ENCODE results near the gene CIT. TPM values are rescaled to one million over a fixed set of nuclear protein-coding genes. Genes with fewer than 3 reads are reported as not detected.

Gene CIT
- total RNA-seq, 1 experiment from 2014 or later: 67.9 TPM

DNA sequence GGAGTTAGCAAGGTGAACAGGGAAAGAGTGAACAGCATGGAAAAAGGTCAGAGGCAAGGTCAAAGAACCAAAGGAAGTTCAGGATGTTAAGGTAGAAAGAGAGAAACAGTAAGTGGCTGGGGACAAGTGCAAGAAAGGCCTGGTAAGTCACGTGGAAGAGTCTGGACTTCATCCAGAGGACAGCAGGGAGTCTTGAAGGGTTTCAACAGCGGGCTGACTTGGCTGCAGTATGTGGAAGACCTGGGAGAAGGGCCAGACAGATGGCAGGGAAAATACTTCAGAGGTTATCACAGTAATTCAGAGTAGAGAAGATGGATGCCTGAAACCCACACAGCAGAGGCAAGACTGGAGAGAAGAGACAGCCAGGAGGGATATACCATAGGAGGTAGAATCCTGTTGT, 34.0 kb downstream of the CIT start:
- H3K4me3 ChIP-seq (ENCODE audit: low read depth in 2 of 2, low read length in 2 of 2): no peak overlapping the region
- ChIA-PET CTCF (no interaction called here), POLR2A (no interaction called here)
- no TSS peak for BruUV-seq (replicated peaks)
- H3K4me1 ChIP-seq (ENCODE audit: control insufficient read depth, insufficient read depth, low read length): no peaks in the 10 kb centered on the region
- ATAC-seq (no peak), DNase-seq (ENCODE audit: low read depth, low spot score) (no peak)
- H3K9me3 ChIP-seq (ENCODE audit: control insufficient read depth, insufficient read depth, low read depth, low read length): no peaks in the 10 kb centered on the region
- in situ Hi-C loops (cut with HindIII; ENCODE audit: low pct_unique_long_range_greater_than_20kb, low sequenced_read_pairs): no loop called here
- no peaks in the 10 kb centered on the region for H3K27me3 ChIP-seq (ENCODE audit: control insufficient read depth, insufficient read depth, low read length)
- intact Hi-C loops (cut with micrococcal nuclease; ENCODE audit: unreplicated experiment): no loop called here
- H3K27ac ChIP-seq (ENCODE audit: low read length): no peak overlapping the region
- TF ChIP-seq CTCF (IDR thresholded peaks at IDR 0.05) (no peak), POLR2AphosphoS5 (IDR thresholded peaks at IDR 0.05; ENCODE audit: low read depth, low read length) (no peak), SIN3A (IDR thresholded peaks at IDR 0.05; ENCODE audit: borderline replicate concordance, insufficient read depth, low read depth, low read length) (no peak), TCF7L2 (IDR thresholded peaks at IDR 0.05; ENCODE audit: low read depth, low read length) (no peak)
- TF ChIP-seq, protein P1, sequence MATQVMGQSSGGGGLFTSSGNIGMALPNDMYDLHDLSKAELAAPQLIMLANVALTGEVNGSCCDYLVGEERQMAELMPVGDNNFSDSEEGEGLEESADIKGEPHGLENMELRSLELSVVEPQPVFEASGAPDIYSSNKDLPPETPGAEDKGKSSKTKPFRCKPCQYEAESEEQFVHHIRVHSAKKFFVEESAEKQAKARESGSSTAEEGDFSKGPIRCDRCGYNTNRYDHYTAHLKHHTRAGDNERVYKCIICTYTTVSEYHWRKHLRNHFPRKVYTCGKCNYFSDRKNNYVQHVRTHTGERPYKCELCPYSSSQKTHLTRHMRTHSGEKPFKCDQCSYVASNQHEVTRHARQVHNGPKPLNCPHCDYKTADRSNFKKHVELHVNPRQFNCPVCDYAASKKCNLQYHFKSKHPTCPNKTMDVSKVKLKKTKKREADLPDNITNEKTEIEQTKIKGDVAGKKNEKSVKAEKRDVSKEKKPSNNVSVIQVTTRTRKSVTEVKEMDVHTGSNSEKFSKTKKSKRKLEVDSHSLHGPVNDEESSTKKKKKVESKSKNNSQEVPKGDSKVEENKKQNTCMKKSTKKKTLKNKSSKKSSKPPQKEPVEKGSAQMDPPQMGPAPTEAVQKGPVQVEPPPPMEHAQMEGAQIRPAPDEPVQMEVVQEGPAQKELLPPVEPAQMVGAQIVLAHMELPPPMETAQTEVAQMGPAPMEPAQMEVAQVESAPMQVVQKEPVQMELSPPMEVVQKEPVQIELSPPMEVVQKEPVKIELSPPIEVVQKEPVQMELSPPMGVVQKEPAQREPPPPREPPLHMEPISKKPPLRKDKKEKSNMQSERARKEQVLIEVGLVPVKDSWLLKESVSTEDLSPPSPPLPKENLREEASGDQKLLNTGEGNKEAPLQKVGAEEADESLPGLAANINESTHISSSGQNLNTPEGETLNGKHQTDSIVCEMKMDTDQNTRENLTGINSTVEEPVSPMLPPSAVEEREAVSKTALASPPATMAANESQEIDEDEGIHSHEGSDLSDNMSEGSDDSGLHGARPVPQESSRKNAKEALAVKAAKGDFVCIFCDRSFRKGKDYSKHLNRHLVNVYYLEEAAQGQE (IDR thresholded peaks at IDR 0.05; ENCODE audit: insufficient read depth in 1 of 2, low read depth in 2 of 2, low read length in 1 of 2): no peak
- H3K36me3 ChIP-seq (ENCODE audit: control insufficient read depth, insufficient read depth, low read length): no peaks in the 10 kb centered on the region

- intact Hi-C loops (cut with micrococcal nuclease; ENCODE audit: unreplicated experiment): no loop called here
Measured at GRCh38 chr12:119842380-119842779, 34.7 kb downstream of the CIT start.

More at GRCh38 chr12:119842380-119842779, 34.7 kb downstream of the CIT start:
- DNase-seq (ENCODE audit: low read depth, low spot score): no peak
- no TSS peak for BruUV-seq (replicated peaks)
- in situ Hi-C loops (cut with HindIII; ENCODE audit: low pct_unique_long_range_greater_than_20kb, low sequenced_read_pairs): no loop called here
- H3K36me3 ChIP-seq (ENCODE audit: control insufficient read depth, insufficient read depth, low read length): no peaks in the 10 kb centered on the region
- no peak overlapping the region for H3K27ac ChIP-seq (ENCODE audit: low read length)
- no peaks in the 10 kb centered on the region for H3K27me3 ChIP-seq (ENCODE audit: control insufficient read depth, insufficient read depth, low read length)
- CTCF ChIA-PET: no interaction called here
- H3K4me1 ChIP-seq (ENCODE audit: control insufficient read depth, insufficient read depth, low read length): no peaks in the 10 kb centered on the region
- POLR2A ChIA-PET: no interaction called here
- no peak for ATAC-seq
- no peak for TF ChIP-seq POLR2AphosphoS5 (IDR thresholded peaks at IDR 0.05; ENCODE audit: low read depth, low read length)
- TF ChIP-seq SIN3A (IDR thresholded peaks at IDR 0.05; ENCODE audit: borderline replicate concordance, insufficient read depth, low read depth, low read length): no peak
- TF ChIP-seq TCF7L2 (IDR thresholded peaks at IDR 0.05; ENCODE audit: low read depth, low read length): no peak
- TF ChIP-seq CTCF (IDR thresholded peaks at IDR 0.05): no peak
- TF ChIP-seq, protein P1 (IDR thresholded peaks at IDR 0.05; ENCODE audit: insufficient read depth in 1 of 2, low read depth in 2 of 2, low read length in 1 of 2): no peak
- no peaks in the 10 kb centered on the region for H3K9me3 ChIP-seq (ENCODE audit: control insufficient read depth, insufficient read depth, low read depth, low read length)
- H3K4me3 ChIP-seq (ENCODE audit: low read depth in 2 of 2, low read length in 2 of 2): no peak overlapping the region
